ENCODE measurements around the gene GBA3.

Gene GBA3

DNA sequence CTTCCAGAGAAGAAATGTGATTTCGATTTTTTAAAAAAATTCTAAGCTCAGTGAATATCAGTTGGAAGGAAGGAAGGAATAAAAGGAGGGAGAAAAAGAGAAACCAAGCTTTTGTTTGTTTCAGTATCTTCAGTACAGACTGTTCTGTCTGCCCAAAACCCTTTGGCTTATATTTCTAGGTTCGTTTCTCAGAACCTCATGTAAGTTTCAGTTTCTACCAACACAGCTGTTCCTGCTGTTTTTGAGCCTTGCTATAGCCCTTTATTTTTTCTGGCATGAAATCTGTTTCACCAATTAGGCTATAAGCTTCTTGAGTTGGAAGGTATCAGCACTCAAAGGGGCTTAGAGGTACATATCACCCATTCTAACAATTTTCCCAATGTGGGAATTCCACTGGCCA is 157.9 kb downstream of the GBA3 start:
- Histone ChIP-seq H3K27me3 (ENCODE audit: low read depth, low read length) (no peaks in the 10 kb centered on the region), H3K4me1 (ENCODE audit: control insufficient read depth in 1 of 2, insufficient read depth in 2 of 2, low read length in 2 of 2) (peaks cover 0 to 4% of the 10 kb centered on the region in 2 donors), H3K9me3 (ENCODE audit: control insufficient read depth in 1 of 2, low read length in 2 of 2) (no peaks in the 10 kb centered on the region), H3K4me3 (ENCODE audit: low read depth in 1 of 2, low read length in 2 of 2) (no peak overlapping the region), H3K27ac (ENCODE audit: low read length) (no peak overlapping the region), H3K36me3 (ENCODE audit: control insufficient read depth in 1 of 2, insufficient read depth in 2 of 2, low read length in 2 of 2) (no peaks in the 10 kb centered on the region)

DNA sequence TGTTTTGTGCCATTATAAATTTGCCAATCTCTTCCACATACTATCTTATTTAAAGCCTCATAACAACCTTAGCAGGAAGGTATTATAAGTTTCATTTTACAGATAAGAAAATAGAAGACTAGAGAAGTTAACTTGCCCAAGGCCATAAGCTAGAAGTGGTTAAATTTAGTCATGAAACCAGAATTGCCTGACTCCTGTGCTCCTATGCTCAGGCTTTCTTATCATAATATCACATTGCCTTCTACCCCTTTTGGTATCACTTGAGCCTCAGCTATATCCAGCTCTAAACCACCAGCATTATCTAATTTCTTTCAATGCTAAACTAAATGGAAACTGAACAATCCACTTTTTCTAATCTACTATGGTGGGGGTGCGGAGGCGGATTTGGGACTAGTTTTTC is 164.7 kb downstream of the GBA3 start:
- no peaks in the 10 kb centered on the region for H3K4me1 ChIP-seq (ENCODE audit: control insufficient read depth in 1 of 2, insufficient read depth in 2 of 2, low read length in 2 of 2)
- no peak overlapping the region for H3K4me3 ChIP-seq (ENCODE audit: low read depth in 1 of 2, low read length in 2 of 2)
- no peaks in the 10 kb centered on the region for H3K27me3 ChIP-seq (ENCODE audit: low read depth, low read length)
- no peak overlapping the region for H3K27ac ChIP-seq (ENCODE audit: low read length)
- H3K9me3 ChIP-seq (ENCODE audit: control insufficient read depth in 1 of 2, low read length in 2 of 2): no peaks in the 10 kb centered on the region
- no peaks in the 10 kb centered on the region for H3K36me3 ChIP-seq (ENCODE audit: control insufficient read depth in 1 of 2, insufficient read depth in 2 of 2, low read length in 2 of 2)

- no peaks in the 10 kb centered on the region for H3K4me1 ChIP-seq (ENCODE audit: control insufficient read depth in 1 of 2, insufficient read depth in 2 of 2, low read length in 2 of 2)
- H3K27me3 ChIP-seq (ENCODE audit: low read depth, low read length): no peaks in the 10 kb centered on the region
- H3K27ac ChIP-seq (ENCODE audit: low read length): no peak overlapping the region
- H3K9me3 ChIP-seq (ENCODE audit: control insufficient read depth in 1 of 2, low read length in 2 of 2): no peaks in the 10 kb centered on the region
- no peaks in the 10 kb centered on the region for H3K36me3 ChIP-seq (ENCODE audit: control insufficient read depth in 1 of 2, insufficient read depth in 2 of 2, low read length in 2 of 2)
- H3K4me3 ChIP-seq (ENCODE audit: low read depth in 1 of 2, low read length in 2 of 2): no peak overlapping the region
Observed at GRCh38 chr4:22859318-22859717, 166.6 kb downstream of the GBA3 start.

Data from muscle layer of duodenum (tissue), 2 donors.